Spleen (tissue), 11 donors: ENCODE results near the gene LRRC8A. TPM values are rescaled to one million over a fixed set of nuclear protein-coding genes. Genes with fewer than 3 reads are reported as not detected.
"Not testable (repeated sequence)": the region's sequence is repeated elsewhere in the genome, so short reads cannot be mapped to it uniquely, and the experiment has no call there.

ENCODE experiments used
- DNase-seq: peaks from one replicate; pipeline ENCODE4 v3.0.0-alpha.2; 2020
- H3K27ac ChIP-seq, 8 donors: fragments of 200-600 bp; sonication (generic) in 7 of 8; 1 replicate in 4 of 8; 2 replicates in 4 of 8; pipeline versions ENCODE4 v1.5.0 to v1.8.0; 2016 to 2021; ENCODE audit warnings: inconsistent platforms in 4 of 8, mild to moderate bottlenecking in 4 of 8, moderate library complexity in 1 of 8
- H3K27me3 ChIP-seq, 7 donors: fragments of 200-600 bp; sonication (generic) in 6 of 7; replicated peaks in 1 of 7; 1 replicate in 4 of 7; 2 replicates in 3 of 7; pipeline versions ENCODE4 v1.5.0 to v1.8.0; 2016 to 2021; ENCODE audit warnings: inconsistent platforms in 3 of 7, mild to moderate bottlenecking in 1 of 7
- H3K36me3 ChIP-seq, 6 donors: fragments of 200-600 bp; sonication (generic) in 5 of 6; 1 replicate in 4 of 6; 2 replicates in 2 of 6; pipeline versions ENCODE4 v1.5.0 to v1.8.0; 2016 to 2021; ENCODE audit warnings: inconsistent platforms in 2 of 6
- H3K4me1 ChIP-seq, 6 donors: fragments of 200-600 bp; sonication (generic) in 5 of 6; 1 replicate in 3 of 6; 2 replicates in 3 of 6; pipeline versions ENCODE4 v1.5.0 to v1.8.0; 2016 to 2021; ENCODE audit warnings: inconsistent platforms in 3 of 6
- H3K4me3 ChIP-seq, 8 donors: fragments of 200-600 bp; sonication (generic) in 7 of 8; 1 replicate in 4 of 8; 2 replicates in 4 of 8; pipeline versions ENCODE4 v1.5.0 to v1.8.0; 2016 to 2021; ENCODE audit warnings: inconsistent platforms in 4 of 8, mild to moderate bottlenecking in 4 of 8, moderate library complexity in 2 of 8
- H3K9me3 ChIP-seq, 8 donors: fragments of 200-600 bp; sonication (generic) in 7 of 8; 1 replicate in 4 of 8; 2 replicates in 4 of 8; pipeline versions ENCODE4 v1.5.0 to v1.8.0; 2016 to 2021; ENCODE audit warnings: inconsistent platforms in 4 of 8
- POLR2A ChIP-seq, 3 donors: fragments of 450-650 bp; IDR thresholded peaks; one replicate each; pipeline ENCODE4 v1.5.1; 2017; ENCODE audit warnings: antibody characterized with exemption in 3 of 3, mild to moderate bottlenecking in 1 of 3
- POLR2AphosphoS5 ChIP-seq, 3 donors: sonication (generic); formaldehyde crosslinking; IDR thresholded peaks; one replicate each; pipeline ENCODE4 v1.5.1; 2017; ENCODE audit warnings: antibody characterized with exemption in 3 of 3
- WGBS, 5 donors: extraction: QIAGEN DNeasy Blood & Tissue Kit in 3 of 5; methylation state at CpG; one replicate each; pipeline versions ENCODE4 v1.1.5 to v1.1.7; 2013 to 2018; 5-methylcytosine and 5-hydroxymethylcytosine counted together
- intact Hi-C: fragments of 100-400 bp; cut with DNase I; formaldehyde crosslinking; loops from one replicate; pipeline ENCODE4 v1.15.0; 2023; ENCODE audit warnings: low total_unique reads
- polyA plus RNA-seq, 3 donors: library from polyadenylated mRNA; stranded (reverse); fragments of 200-250 nt; gene quantifications; one replicate each; pipeline ENCODE4 v1.2.1, GENCODE V29; 2013
- total RNA-seq, 7 donors: library from RNA; depleted of rRNA in 3 of 7; stranded (reverse); fragments of >200 nt in 3 of 7; fragmentation: NEBNext Ultra II Directional in 4 of 7; extraction: Animal tissue kit (Norgen Biotek cat#: 25700) in 4 of 7; gene quantifications; one replicate each; pipeline versions ENCODE4 v1.1.0 to v1.2.1, GENCODE V29; 2016 to 2021
- TF ChIP-seq, protein P1 (sequence below), 11 experiments: fragments of 200-600 bp in 7 of 11; fragments of 450-650 bp in 4 of 11; sonication (generic) in 4 of 11; IDR thresholded peaks in 8 of 11; conservative IDR thresholded peaks in 3 of 11; 1 replicate in 7 of 11; 2 replicates in 4 of 11; pipeline versions ENCODE4 v1.4.0 to v1.8.0; 2016 to 2021; ENCODE audit warnings: antibody characterized with exemption in 11 of 11, inconsistent platforms in 4 of 11, mild to moderate bottlenecking in 1 of 11
- donor health status: healthy with polysubstance abuse.
- donor health status: DM: no; HTN: no; CAD: no; lungs with moderate emphysema.
- donor health status: DM: no; HTN: no; CAD: no.
- donor health status: Bipolar disorder and iron deficiency.
- donor health status: healthy.
- donor health status: DM: no; HTN: no; CAD: no.
- donor health status: DM: yes; HTN: yes; CAD: no.

Gene LRRC8A
- total and polyA plus RNA-seq, 10 donors, result 3.5 to 59.0 (median 28.4) TPM

DNA sequence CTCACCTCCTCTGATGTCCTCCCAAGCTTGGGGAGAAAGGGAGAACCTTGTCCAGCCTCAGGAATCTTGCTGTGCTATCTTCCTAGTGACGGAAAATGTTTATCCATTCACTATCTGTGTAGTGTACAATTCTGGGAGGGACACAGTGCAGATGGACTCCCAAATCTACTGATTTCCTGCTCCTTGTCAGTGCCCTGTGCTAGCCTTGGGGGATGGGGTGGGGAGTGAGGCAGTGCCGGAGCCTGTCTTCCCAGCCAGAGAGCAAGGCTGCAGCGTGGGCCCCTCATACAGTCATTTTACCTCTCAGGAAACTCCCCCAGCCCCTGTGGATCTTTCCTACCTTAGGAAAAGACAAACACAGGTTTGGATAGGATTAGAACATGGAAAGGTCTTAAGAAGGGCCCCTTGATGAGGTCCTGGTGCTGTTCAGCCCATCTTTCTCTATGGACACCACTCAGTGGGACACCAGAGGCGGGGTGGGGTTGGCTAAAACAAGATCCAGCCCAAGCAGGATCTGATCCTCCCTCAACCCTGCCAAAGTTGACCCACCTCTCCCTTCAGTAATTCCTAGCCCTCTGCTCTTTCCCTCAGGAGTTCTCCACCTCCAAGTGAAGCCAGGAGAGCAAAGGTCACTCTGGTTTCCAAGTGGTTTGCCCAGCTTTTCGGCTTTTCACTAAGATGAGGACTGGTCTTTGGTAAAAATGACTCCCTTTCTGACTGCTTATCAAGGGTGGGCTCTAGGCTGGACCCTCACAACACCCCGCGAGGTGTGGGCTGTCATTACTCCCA is 62.1 kb downstream of the LRRC8A start:
- H3K27ac ChIP-seq, result peak overlapping the region in 5 of 8 donors; percentile 62 to 83 (median 71)
- H3K9me3 ChIP-seq, result no peaks in the 10 kb centered on the region
- peak; percentile 55 for DNase-seq
- 82 to 94% (median 90%) methylated on average over 7 of the region's 7 CpGs for whole genome bisulfite sequencing, 5 donors
- H3K4me1 ChIP-seq, result peaks cover 16 to 82% (median 58%) of the 10 kb centered on the region in 6 donors
- no peaks in the 10 kb centered on the region for H3K27me3 ChIP-seq
- peaks cover 0 to 21% (median 0%) of the 10 kb centered on the region in 6 donors for H3K36me3 ChIP-seq
- intact Hi-C loops, result no loop called here
- no peak for TF ChIP-seq POLR2A (IDR thresholded peaks at IDR 0.05)
- TF ChIP-seq, protein P1, sequence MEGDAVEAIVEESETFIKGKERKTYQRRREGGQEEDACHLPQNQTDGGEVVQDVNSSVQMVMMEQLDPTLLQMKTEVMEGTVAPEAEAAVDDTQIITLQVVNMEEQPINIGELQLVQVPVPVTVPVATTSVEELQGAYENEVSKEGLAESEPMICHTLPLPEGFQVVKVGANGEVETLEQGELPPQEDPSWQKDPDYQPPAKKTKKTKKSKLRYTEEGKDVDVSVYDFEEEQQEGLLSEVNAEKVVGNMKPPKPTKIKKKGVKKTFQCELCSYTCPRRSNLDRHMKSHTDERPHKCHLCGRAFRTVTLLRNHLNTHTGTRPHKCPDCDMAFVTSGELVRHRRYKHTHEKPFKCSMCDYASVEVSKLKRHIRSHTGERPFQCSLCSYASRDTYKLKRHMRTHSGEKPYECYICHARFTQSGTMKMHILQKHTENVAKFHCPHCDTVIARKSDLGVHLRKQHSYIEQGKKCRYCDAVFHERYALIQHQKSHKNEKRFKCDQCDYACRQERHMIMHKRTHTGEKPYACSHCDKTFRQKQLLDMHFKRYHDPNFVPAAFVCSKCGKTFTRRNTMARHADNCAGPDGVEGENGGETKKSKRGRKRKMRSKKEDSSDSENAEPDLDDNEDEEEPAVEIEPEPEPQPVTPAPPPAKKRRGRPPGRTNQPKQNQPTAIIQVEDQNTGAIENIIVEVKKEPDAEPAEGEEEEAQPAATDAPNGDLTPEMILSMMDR (IDR thresholded peaks at IDR 0.05 in 8 of 11, conservative IDR thresholded peaks at IDR 0.05 in 3 of 11), result no peak
- peak in 1 of 3 donors; percentile 12 for TF ChIP-seq POLR2AphosphoS5 (IDR thresholded peaks at IDR 0.05)
- no peak overlapping the region for H3K4me3 ChIP-seq

- peaks cover 0 to 31% (median 0%) of the 10 kb centered on the region in 6 donors for H3K36me3 ChIP-seq
- H3K4me1 ChIP-seq, result peaks cover 16 to 91% (median 60%) of the 10 kb centered on the region in 6 donors
- intact Hi-C loops, H3K9me3 ChIP-seq, H3K27me3 ChIP-seq, H3K4me3 ChIP-seq: not testable (repeated sequence)
- 88 to 94% (median 92%) methylated on average over 7 of the region's 7 CpGs for WGBS, 5 donors
- H3K27ac ChIP-seq, result peak overlapping the region in 1 of 8 donors; percentile 83
- DNase-seq, result peak; percentile 7
Measured at GRCh38 chr9:128944966-128945365, 63.0 kb downstream of the LRRC8A start.

DNA sequence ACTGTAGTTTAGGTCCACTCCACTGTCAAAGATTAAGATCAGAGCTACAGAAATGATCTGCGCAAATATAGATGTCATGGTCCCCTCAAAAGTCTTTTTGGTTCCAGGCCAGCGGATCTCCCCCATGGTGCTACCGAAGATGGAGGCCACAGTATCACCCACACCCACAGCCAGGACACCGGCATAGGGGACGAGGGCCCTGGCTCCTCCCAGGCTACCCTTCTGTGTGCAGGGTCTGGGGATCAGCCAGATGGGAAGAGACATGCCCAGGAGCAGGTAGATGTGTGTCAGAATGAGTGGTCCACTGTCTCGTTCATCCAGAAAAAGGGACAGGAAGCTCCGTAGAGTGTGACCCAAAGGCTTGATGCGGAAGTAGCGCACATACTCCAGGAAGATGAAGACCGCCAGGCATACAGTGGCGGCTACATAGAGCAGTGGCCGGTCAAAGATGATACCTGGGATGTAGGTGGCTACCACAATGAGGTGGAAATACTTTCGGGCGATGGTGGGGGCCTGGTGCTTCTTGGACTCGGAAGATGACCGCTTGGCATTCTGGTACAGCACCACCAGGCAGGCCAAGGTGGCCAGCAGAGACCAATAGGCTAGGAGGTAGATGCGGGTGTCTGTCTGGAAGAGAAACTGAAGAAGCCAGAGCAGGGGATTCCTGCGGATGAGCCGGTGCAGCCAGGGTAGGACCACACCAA is 64.0 kb downstream of the LRRC8A start:
- Histone ChIP-seq H3K4me3 (peak overlapping the region in 5 of 8 donors; percentile 80 to 95 (median 89)), H3K27ac (no peak overlapping the region), H3K9me3 (no peaks in the 10 kb centered on the region), H3K36me3 (peaks cover 0 to 41% (median 0%) of the 10 kb centered on the region in 6 donors), H3K4me1 (peaks cover 16 to 89% (median 57%) of the 10 kb centered on the region in 6 donors), H3K27me3 (no peaks in the 10 kb centered on the region)
- intact Hi-C loops, result no loop called here
- no peak for TF ChIP-seq POLR2AphosphoS5 (IDR thresholded peaks at IDR 0.05)
- TF ChIP-seq POLR2A (IDR thresholded peaks at IDR 0.05), result no peak
- TF ChIP-seq, protein P1 (IDR thresholded peaks at IDR 0.05 in 8 of 11, conservative IDR thresholded peaks at IDR 0.05 in 3 of 11), result no peak
- DNase-seq, result peak; percentile 67
- WGBS, 5 donors, result 93 to 96% (median 94%) methylated on average over 19 of the region's 19 CpGs

- Histone ChIP-seq H3K27me3 (no peaks in the 10 kb centered on the region), H3K4me3 (peak overlapping the region; percentile 80 to 95 (median 89)), H3K9me3 (no peaks in the 10 kb centered on the region), H3K36me3 (peaks cover 0 to 47% (median 3%) of the 10 kb centered on the region in 6 donors), H3K4me1 (peaks cover 15 to 86% (median 50%) of the 10 kb centered on the region in 6 donors), H3K27ac (peak overlapping the region; percentile 80 to 96 (median 93))
- intact Hi-C loops, result no loop called here
- 30 to 45% (median 34%) methylated on average over 23 to 30 of the region's 30 CpGs for WGBS, 5 donors
- TF ChIP-seq, protein P1 (IDR thresholded peaks at IDR 0.05 in 8 of 11, conservative IDR thresholded peaks at IDR 0.05 in 3 of 11), result no peak
- TF ChIP-seq POLR2A (IDR thresholded peaks at IDR 0.05) (no peak), POLR2AphosphoS5 (IDR thresholded peaks at IDR 0.05) (no peak)
- DNase-seq, result no peak
Measured at GRCh38 chr9:128946571-128947276, 64.8 kb downstream of the LRRC8A start.
